ENCODE results near the gene CLCNKA.

CLCNKA gene

DNA sequence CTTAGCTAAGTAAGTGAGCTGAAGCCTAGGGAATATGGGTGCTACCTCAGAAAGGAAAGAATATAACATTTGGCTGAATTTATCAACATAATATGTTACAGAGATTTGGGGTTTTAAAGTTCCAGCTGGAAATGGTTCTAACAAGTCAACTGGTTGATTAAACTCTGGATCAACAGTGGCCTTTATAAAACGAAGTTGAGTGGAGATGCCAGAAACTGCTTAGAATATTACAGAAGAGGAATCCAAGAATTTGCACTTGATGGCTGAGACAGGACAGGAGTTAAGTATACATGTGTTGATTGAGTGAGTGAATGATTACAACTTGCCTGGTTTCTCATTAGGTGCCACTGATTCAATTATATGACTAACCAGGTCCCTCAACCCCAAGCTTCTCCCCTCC, 38.6 kb upstream of the CLCNKA start:
- TF ChIP-seq, protein P1, sequence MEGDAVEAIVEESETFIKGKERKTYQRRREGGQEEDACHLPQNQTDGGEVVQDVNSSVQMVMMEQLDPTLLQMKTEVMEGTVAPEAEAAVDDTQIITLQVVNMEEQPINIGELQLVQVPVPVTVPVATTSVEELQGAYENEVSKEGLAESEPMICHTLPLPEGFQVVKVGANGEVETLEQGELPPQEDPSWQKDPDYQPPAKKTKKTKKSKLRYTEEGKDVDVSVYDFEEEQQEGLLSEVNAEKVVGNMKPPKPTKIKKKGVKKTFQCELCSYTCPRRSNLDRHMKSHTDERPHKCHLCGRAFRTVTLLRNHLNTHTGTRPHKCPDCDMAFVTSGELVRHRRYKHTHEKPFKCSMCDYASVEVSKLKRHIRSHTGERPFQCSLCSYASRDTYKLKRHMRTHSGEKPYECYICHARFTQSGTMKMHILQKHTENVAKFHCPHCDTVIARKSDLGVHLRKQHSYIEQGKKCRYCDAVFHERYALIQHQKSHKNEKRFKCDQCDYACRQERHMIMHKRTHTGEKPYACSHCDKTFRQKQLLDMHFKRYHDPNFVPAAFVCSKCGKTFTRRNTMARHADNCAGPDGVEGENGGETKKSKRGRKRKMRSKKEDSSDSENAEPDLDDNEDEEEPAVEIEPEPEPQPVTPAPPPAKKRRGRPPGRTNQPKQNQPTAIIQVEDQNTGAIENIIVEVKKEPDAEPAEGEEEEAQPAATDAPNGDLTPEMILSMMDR (IDR thresholded peaks at IDR 0.05) = no peak

DNA sequence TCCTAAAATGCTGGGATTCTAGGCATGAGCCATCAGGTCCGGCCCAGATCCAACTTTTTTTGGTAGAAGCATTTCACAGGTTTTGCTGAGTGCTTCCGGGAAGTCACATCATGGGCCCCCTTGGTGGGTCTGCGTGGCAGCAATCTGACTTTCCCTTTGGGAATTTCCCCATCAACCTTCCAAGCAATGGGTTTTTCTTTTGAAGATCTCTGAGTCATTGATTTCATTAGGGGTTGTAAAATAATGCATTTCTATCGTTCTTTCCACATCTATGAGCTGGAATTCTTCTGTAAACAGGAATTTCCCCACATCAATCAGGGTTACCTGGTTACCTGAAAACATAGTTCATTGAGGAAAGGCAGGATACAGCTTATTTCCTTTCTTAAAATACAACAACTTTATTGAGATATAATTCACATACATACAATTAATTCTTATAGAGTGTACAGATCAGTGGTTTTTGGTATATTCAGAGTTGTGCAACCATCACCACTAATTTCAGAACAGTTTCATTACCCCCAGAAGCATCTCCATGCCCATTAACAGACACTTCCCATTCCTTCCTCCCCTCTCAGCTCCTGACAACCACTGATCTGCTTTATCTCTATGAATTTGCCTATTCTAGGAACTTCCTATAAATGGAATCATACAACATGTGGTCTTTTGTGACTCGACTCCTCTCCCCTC, 36.1 kb upstream of the CLCNKA start:
- TF ChIP-seq, protein P1 (IDR thresholded peaks at IDR 0.05) = no peak

DNA sequence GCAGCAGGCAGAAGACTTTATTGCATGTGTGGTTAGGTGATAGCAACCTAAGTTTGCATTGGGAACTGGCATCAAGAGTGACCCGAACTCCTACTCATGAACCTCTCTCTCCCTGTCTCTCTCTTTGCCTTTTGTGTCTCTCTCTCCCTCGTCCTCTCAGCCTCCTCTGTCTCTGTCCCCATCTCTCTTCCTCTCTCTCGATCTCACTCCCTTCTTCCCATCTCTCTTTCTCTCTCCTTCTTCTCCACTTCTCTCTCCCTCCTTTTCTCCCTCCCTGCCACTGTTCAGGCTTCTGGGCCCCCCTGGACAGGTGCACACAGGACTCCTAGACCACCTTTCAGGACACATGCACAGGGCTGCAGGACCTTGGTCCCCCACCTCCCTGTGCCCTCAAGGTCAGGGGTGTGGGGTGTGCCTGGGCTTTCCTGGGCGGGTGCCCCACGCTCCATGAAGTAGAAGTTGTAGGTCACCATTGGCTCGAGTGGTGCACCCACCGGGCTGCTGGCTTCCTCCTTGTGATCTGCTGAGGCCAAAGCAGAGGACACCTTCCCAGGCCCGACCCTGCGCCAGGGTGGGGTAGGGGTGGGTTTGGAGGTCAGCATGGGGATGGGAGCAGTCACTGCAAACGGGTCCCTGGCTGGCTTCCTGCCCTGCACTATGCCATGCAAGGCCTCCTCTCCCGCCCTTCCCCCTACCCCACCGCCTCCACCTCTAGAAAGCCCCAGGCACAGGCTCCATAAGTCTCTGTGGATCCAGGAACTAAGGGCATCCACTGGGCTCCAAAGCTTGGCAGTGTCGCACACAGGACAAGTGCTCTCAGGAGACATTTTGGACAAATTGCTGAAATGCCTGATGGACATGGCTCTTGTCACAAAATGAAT, 32.7 kb upstream of the CLCNKA start:
- TF ChIP-seq, protein P1 (IDR thresholded peaks at IDR 0.05) = no peak

DNA sequence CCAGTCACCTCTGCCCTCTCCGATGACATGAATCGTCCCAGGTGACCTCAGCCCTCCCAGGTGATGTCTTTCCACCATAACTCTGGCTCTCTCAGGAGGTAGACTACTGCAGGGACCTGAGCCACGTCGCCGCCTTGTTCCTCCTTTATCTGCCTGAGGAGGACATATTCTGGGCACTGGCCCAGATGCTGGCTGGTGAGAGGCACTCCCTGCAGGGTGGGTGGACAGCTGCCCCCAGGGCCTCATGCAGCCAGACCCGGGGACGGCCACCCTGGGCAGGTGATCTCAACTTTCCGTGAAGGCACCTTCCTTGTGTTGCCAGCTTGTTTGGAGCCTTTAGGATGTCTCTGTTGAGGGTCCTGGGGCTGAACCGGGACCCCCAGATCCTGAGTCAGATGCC, 32.1 kb upstream of the CLCNKA start:
- TF ChIP-seq, protein P1 (IDR thresholded peaks at IDR 0.05) = no peak

DNA sequence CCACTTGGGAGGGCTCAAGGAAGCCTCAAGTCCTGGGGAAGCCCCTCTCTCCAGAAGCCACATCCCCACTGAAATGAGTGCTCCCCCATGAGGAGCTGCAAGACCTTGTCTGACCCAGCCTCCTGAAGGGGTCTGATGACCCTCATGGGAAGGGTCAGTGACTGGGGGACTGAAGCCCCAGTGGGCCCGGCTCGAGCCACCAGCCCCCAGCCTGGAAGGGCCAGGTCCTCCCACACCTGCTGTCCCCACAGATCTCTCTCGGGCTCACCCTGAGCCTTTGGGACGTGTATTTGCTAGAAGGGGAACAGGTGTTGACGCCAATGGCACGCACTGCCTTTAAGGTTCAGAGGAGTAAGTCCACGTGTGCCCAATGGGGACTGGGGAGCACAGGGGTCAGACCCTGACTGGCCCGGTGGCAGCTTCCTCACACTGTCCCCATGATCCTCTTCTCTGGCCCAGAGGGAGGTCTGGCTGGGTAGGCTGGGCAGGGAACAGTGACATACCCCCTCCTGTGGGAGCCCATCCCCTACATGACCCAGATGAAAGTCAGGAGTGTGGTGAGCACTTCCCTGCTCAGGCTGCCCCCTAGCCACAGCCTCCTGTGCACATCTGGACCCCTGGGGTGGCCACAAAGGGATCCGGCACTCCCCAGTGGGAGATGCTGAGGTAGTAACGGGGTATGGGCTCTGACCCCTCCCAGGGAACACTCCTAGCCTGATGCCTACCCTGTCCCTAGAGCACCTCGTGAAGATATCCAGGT, 30.2 kb upstream of the CLCNKA start:
- TF ChIP-seq, protein P1 (IDR thresholded peaks at IDR 0.05) = no peak

DNA sequence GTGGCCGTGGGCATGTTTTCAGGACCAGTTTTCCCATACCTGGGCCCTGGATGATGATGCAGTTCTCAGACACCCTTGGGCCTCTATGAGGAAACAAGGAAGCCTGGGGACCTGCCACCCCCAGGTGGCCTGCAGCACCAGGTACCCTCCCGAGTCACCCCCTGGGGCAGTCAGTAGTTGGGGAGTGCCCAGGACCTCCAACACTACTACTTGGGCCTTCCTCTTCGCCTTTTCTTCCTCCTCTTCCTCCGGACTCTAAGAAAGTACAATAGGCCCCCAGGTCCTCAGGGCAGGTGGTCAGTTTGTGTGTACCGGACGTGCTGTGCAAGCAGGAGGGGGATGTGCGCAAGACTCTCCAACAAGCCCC, 29.7 kb upstream of the CLCNKA start:
- TF ChIP-seq, protein P1 (IDR thresholded peaks at IDR 0.05) = no peak

Data from LNCAP (cell line).